NCI-H1417 (cell line): ENCODE measurements around the gene LACTB.

ENCODE experiments used
- DNase-seq, 3 experiments: peaks; one replicate each; lab custom pipeline; 2025; lab: John Stamatoyannopoulos, UW

The LACTB gene

GRCh38 chr15:63124506-63124905, 2.8 kb downstream of the LACTB start:
- no peak for DNase-seq

- no peak for DNase-seq
Observed at GRCh38 chr15:63126726-63127125, 5.1 kb downstream of the LACTB start.

GRCh38 chr15:63133786-63134185, 12.1 kb downstream of the LACTB start:
- no peak for DNase-seq

- no peak for DNase-seq
Observed at GRCh38 chr15:63134245-63134985, 12.8 kb downstream of the LACTB start.

GRCh38 chr15:63135281-63135680, 13.6 kb downstream of the LACTB start:
- no peak for DNase-seq

- no peak for DNase-seq
Observed at GRCh38 chr15:63135804-63136203, 14.1 kb downstream of the LACTB start.

- no peak for DNase-seq
Observed at GRCh38 chr15:63136742-63137141, 15.1 kb downstream of the LACTB start.

GRCh38 chr15:63140936-63141335, 19.3 kb downstream of the LACTB start:
- no peak for DNase-seq

- DNase-seq = no peak
Observed at GRCh38 chr15:63145426-63145825, 23.8 kb downstream of the LACTB start.

- DNase-seq = no peak
Observed at GRCh38 chr15:63146684-63147083, 25.0 kb downstream of the LACTB start.

GRCh38 chr15:63151665-63152064, 30.0 kb downstream of the LACTB start:
- no peak for DNase-seq

- no peak for DNase-seq
Observed at GRCh38 chr15:63155486-63155885, 33.8 kb downstream of the LACTB start.

GRCh38 chr15:63156086-63156710, 34.5 kb downstream of the LACTB start:
- no peak for DNase-seq

GRCh38 chr15:63156755-63157117, 35.1 kb downstream of the LACTB start:
- peak in 1 of 3 experiments; percentile 62 for DNase-seq

GRCh38 chr15:63157118-63157843, 35.6 kb downstream of the LACTB start, which contains the start of gene RPS27L:
TSS of gene RPS27L (minus strand) at chr15:63157477. CDS start at chr15:63157405, 72 bp downstream.
- peak; percentile 76 to 94 (median 91) for DNase-seq

GRCh38 chr15:63157891-63158431, 36.3 kb downstream of the LACTB start:
- peak in 2 of 3 experiments; percentile 60 to 74 for DNase-seq

- DNase-seq = no peak
Observed at GRCh38 chr15:63160638-63161037, 39.0 kb downstream of the LACTB start.

- DNase-seq = no peak
Observed at GRCh38 chr15:63163217-63163616, 41.6 kb downstream of the LACTB start.

GRCh38 chr15:63165166-63165859, 43.7 kb downstream of the LACTB start:
- no peak for DNase-seq

GRCh38 chr15:63166219-63166618, 44.6 kb downstream of the LACTB start:
- no peak for DNase-seq

GRCh38 chr15:63169788-63170187, 48.1 kb downstream of the LACTB start:
- no peak for DNase-seq

- DNase-seq = no peak
Observed at GRCh38 chr15:63172376-63172775, 50.7 kb downstream of the LACTB start.
